GM12865 (cell line): Measurements from ENCODE around the gene SMPX.

Experiments used
- DNase-seq: peaks from one replicate; pipeline ENCODE4 v3.0.0; 2010; ENCODE audit warnings: low read depth
- H3K4me3 ChIP-seq: 2 replicates; pipeline ENCODE4 v1.5.1; 2011; ENCODE audit warnings: mild to moderate bottlenecking, low read depth, low read length, control low read depth
- TF ChIP-seq, protein P1 (sequence below): IDR thresholded peaks from 2 replicates; pipeline ENCODE4 v1.5.1; 2011; ENCODE audit warnings: low read length, control low read depth, low read depth, inconsistent platforms; ENCODE audit not compliant: insufficient read depth; ENCODE audit errors: missing control alignments

Gene SMPX

DNA sequence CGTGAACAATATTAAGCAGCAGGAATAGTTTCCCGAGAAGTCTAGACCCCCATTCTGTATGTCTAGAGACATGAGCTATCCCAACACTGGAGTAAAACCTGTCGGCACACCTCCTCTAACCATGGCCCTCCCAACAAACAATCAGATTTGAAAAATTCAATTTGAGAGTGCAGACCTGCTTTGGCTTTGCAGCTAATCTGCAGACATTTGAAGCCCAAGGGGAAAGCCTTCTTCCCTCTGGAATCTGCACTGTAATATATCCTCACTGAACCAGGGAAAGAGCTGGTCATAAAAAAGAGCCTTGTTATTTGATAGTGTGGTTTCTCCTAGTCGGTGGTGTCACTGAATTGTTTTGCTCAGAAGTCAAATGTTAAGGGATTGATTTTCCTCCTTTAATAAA is 55.2 kb downstream of the SMPX start:
- TF ChIP-seq, protein P1, sequence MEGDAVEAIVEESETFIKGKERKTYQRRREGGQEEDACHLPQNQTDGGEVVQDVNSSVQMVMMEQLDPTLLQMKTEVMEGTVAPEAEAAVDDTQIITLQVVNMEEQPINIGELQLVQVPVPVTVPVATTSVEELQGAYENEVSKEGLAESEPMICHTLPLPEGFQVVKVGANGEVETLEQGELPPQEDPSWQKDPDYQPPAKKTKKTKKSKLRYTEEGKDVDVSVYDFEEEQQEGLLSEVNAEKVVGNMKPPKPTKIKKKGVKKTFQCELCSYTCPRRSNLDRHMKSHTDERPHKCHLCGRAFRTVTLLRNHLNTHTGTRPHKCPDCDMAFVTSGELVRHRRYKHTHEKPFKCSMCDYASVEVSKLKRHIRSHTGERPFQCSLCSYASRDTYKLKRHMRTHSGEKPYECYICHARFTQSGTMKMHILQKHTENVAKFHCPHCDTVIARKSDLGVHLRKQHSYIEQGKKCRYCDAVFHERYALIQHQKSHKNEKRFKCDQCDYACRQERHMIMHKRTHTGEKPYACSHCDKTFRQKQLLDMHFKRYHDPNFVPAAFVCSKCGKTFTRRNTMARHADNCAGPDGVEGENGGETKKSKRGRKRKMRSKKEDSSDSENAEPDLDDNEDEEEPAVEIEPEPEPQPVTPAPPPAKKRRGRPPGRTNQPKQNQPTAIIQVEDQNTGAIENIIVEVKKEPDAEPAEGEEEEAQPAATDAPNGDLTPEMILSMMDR, result no peak
- DNase-seq, result no peak
- no peak overlapping the region for H3K4me3 ChIP-seq

DNA sequence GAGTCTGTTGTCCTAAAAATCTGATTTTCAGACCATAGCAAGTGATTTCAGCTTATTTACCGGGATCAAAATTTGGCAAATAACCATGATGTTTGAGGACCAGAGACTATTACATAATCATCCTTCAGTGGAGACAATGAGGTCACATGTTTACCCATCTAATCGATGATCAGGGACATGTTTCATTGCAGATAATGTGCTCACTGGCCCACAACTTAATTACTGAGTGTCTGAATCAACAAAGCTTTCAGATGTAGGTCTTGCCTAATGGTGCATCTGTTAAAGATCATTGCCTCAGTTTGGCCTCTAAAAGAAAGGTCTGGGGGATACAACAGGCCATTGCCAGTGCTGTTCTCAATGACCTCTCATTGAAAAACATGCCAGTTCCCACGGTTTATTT is 56.9 kb downstream of the SMPX start:
- no peak overlapping the region for H3K4me3 ChIP-seq
- TF ChIP-seq, protein P1, result no peak
- no peak for DNase-seq

DNA sequence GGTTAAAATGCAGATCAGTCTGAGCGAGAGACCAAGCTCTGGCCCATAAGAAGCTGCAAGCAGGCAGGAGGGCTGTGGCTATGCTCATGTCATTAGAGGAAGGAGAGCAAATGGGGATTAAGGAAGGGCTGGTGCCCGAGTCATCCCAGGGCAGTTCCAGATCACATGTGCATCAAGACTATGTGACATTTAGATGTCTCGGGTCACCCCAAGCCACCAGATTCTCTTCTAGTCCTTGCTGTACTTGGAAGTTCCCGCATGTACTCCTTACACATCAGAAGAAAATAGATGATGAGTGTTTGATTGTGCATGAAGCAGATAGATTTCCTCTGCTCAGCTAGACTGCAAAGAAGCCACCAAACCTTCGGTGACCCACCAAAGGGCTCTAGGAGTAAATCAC is 57.6 kb downstream of the SMPX start:
- H3K4me3 ChIP-seq, result no peak overlapping the region
- TF ChIP-seq, protein P1, result no peak
- DNase-seq, result no peak

DNA sequence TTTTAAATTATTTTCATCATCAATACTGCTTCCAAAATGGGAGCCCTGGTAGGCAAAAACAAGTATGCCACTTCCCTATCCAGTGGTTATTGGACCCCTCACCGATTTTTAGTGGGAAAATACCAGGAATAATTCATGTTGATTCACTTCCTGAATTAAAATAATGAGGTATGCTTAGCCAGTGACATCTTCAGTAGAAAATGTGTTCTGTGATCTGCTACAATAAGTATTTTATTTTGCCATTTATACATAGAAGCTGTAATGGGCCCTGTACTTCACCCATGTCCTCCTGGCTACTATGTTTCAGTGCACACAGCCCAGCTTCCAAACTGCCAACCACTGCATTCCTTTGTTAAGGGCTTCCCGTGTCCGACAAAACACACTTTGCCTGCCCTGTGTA is 58.8 kb downstream of the SMPX start:
- H3K4me3 ChIP-seq, result no peak overlapping the region
- TF ChIP-seq, protein P1, result no peak
- no peak for DNase-seq

DNA sequence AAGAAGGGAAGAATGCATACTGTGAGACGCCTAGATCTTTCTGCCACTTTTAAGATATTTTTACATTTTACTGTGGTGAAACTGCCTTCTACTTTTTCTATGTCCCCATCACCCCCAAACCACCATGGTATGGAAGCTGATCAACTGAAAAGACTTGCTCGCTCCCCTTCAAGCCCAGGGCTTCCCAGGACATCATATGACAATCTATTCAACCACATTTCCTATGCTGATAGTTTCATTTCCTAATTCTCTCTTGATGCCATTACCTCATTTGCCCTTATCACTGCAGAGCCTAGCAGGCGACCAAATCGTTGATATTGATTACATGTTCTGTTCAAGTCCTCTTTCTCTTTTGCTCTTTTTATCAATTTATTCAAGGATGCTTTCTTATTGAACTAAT is 59.6 kb downstream of the SMPX start:
- no peak for DNase-seq
- TF ChIP-seq, protein P1, result no peak
- H3K4me3 ChIP-seq, result no peak overlapping the region

DNA sequence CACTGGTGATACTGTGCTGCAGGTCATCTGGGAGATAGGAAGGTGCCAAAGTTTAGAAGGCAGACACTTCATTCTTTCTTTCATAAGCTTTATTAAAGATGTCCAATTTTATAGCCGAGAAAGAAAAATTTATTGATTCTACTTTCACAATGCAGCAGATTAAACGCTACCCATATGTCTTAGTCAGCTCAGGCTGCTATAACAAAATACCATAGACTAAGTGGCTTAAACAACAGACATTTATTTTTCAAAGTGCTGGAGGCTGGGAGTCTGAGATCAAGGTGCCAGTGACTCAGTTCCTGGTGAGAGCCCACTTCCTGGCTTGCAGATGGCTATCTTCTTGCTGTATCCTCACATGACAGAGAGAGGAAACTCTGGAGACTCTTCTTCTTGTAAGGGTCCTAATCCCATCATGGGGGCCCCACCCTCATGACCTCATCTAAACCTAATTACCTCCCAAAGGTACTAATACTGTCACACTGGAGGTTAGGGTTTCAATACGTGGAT is 66.4 kb downstream of the SMPX start:
- H3K4me3 ChIP-seq, result no peak overlapping the region
- no peak for DNase-seq

DNA sequence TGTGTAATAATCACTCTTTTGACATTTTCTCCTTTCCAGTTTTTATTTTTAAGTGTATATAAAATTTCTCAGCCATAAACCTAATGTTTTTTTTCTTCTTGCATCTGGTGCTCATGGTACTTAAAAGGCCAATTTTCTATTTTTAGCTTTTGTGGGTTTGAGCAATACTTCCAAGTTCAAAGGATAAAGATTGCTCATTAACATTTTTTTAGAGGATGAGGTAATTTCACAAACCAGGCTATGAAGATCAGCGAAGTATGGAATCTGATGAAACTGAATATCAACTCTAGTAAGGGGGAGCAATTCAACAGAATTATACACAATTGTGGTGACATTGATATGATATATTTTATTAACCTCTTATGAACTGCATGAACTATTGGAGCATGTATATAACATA is 74.0 kb downstream of the SMPX start:
- no peak for DNase-seq
- no peak overlapping the region for H3K4me3 ChIP-seq
- TF ChIP-seq, protein P1, result no peak

More for the DNA sequence above, 66.4 kb downstream of the SMPX start:
- TF ChIP-seq, protein P1, result no peak
